HepG2 (cell line): Measurements from ENCODE around the gene MLXIPL. TPM values are rescaled to one million over a fixed set of nuclear protein-coding genes. Genes with fewer than 3 reads are reported as not detected.

Experiments used
- AKAP8 ChIP-seq: sonication (generic); formaldehyde crosslinking; IDR thresholded peaks from 2 replicates; pipeline ENCODE4 v1.5.1; 2020; ENCODE audit warnings: mild to moderate bottlenecking, missing genetic modification reagents
- ATF7-NPFF ChIP-seq: sonication (generic); formaldehyde crosslinking; IDR thresholded peaks from 2 replicates; pipeline ENCODE4 v1.8.1; 2023; ENCODE audit warnings: mild to moderate bottlenecking, low read depth, missing genetic modification reagents, moderate library complexity
- ETV6 ChIP-seq: sonication (generic); formaldehyde crosslinking; conservative IDR thresholded peaks from 2 replicates; pipeline ENCODE4 v1.4.0; 2020; ENCODE audit warnings: missing genetic modification reagents
- GLI4 ChIP-seq: sonication (generic); formaldehyde crosslinking; IDR thresholded peaks from 2 replicates; pipeline ENCODE4 v1.5.1; 2020; ENCODE audit warnings: missing genetic modification reagents, mild to moderate bottlenecking, moderate library complexity, borderline replicate concordance
- HHEX ChIP-seq: IDR thresholded peaks from 2 replicates; pipeline ENCODE4 v1.6.1; 2016; ENCODE audit warnings: control low read depth
- HNF1B ChIP-seq: sonication (generic); formaldehyde crosslinking; IDR thresholded peaks from 2 replicates; pipeline ENCODE4 v1.5.1; 2020; ENCODE audit warnings: mild to moderate bottlenecking, moderate library complexity, missing genetic modification reagents
- HOXA3 ChIP-seq: sonication (generic); formaldehyde crosslinking; IDR thresholded peaks from 2 replicates; pipeline ENCODE4 v1.5.0; 2020; ENCODE audit warnings: missing genetic modification reagents
- IRF9 ChIP-seq: sonication (generic); formaldehyde crosslinking; IDR thresholded peaks from 2 replicates; pipeline ENCODE4 v1.8.0; 2022; ENCODE audit warnings: missing genetic modification reagents, mild to moderate bottlenecking, borderline replicate concordance
- KDM1A ChIP-seq: IDR thresholded peaks from 2 replicates; pipeline ENCODE4 v1.6.1; 2016; ENCODE audit warnings: missing compliant biosample characterization
- MBNL3 ChIP-seq: fragments of 250-450 bp; sonication (Bioruptor Pico); conservative IDR thresholded peaks from 2 replicates; pipeline ENCODE4 v1.8.0; 2022; ENCODE audit warnings: mild to moderate bottlenecking, inconsistent platforms
- MED1 ChIP-seq: sonication (generic); formaldehyde crosslinking; IDR thresholded peaks from 2 replicates; pipeline ENCODE4 v1.4.0; 2020; ENCODE audit warnings: missing genetic modification reagents
- NR2F1 ChIP-seq, 2 experiments: fragments of 450-650 bp in 1 of 2; formaldehyde crosslinking in 1 of 2; IDR thresholded peaks; 2 replicates each; pipeline versions ENCODE4 v1.5.0 to v1.6.1; 2016 to 2020; ENCODE audit warnings: mild to moderate bottlenecking in 1 of 2, missing compliant biosample characterization in 1 of 2, missing genetic modification reagents in 1 of 2, moderate library complexity in 1 of 2
- NR2F6 ChIP-seq, 2 experiments: IDR thresholded peaks; 2 replicates each; pipeline ENCODE4 v1.6.1; 2016; ENCODE audit warnings: antibody characterized with exemption in 1 of 2, mild to moderate bottlenecking in 1 of 2
- RBM39 ChIP-seq: fragments of 200-400 bp; formaldehyde crosslinking; IDR thresholded peaks from one replicate; pipeline ENCODE4 v1.6.1; 2018; ENCODE audit warnings: antibody characterized with exemption, mild to moderate bottlenecking, low read depth, low read length; ENCODE audit not compliant: poor library complexity, severe bottlenecking
- SP4 ChIP-seq: sonication (generic); formaldehyde crosslinking; IDR thresholded peaks from 2 replicates; pipeline ENCODE4 v1.8.1; 2023; ENCODE audit warnings: mild to moderate bottlenecking, missing genetic modification reagents
- TFAP4 ChIP-seq: sonication (generic); IDR thresholded peaks from 2 replicates; pipeline ENCODE4 v1.6.1; 2016; ENCODE audit warnings: low read depth, borderline replicate concordance
- ZBTB14 ChIP-seq: sonication (generic); formaldehyde crosslinking; IDR thresholded peaks from 2 replicates; pipeline ENCODE4 v1.4.0; 2020; ENCODE audit warnings: missing genetic modification reagents
- ZBTB25 ChIP-seq: IDR thresholded peaks from 2 replicates; pipeline ENCODE4 v1.6.1; 2018; ENCODE audit warnings: missing genetic modification reagents
- ZNF292 ChIP-seq: sonication (generic); formaldehyde crosslinking; IDR thresholded peaks from 2 replicates; pipeline ENCODE4 v1.8.1; 2022; ENCODE audit warnings: mild to moderate bottlenecking, low read depth, missing genetic modification reagents, borderline replicate concordance
- ZNF512B ChIP-seq: sonication (generic); formaldehyde crosslinking; IDR thresholded peaks from 2 replicates; pipeline ENCODE4 v1.5.1; 2020; ENCODE audit warnings: missing genetic modification reagents, mild to moderate bottlenecking, borderline replicate concordance
- ZNF746 ChIP-seq: sonication (generic); formaldehyde crosslinking; IDR thresholded peaks from 2 replicates; pipeline ENCODE4 v1.8.0; 2022; ENCODE audit warnings: mild to moderate bottlenecking, missing genetic modification reagents
- polyA plus RNA-seq, 8 experiments: library from polyadenylated mRNA; depleted of rRNA in 3 of 8; stranded (reverse) in 7 of 8; unstranded in 1 of 8; fragments of >200 nt; fragmentation: Illumina TruSeq in 4 of 8; extraction: Trizol in 4 of 8; gene quantifications; 2 replicates each; pipeline versions ENCODE4 v1.2.1 to v1.2.3, GENCODE V29; 2011 to 2016; ENCODE audit warnings: low read depth in 4 of 8, missing spikeins in 1 of 8, mixed read lengths in 1 of 8; ENCODE audit not compliant: insufficient read depth in 1 of 8
- total RNA-seq, 5 experiments: library from RNA; depleted of rRNA; stranded (reverse); fragments of >200 nt; fragmentation: Illumina TruSeq; extraction: Trizol; gene quantifications; 2 replicates each; pipeline ENCODE4 v1.2.3, GENCODE V29; 2016; ENCODE audit warnings: low read depth in 1 of 5

MLXIPL gene
- total and polyA plus RNA-seq, 2 of the 13 experiments (the other 11 are each of a cell fraction or from before 2014, with no cell fraction given) = 51.6 to 60.1 TPM

- TF ChIP-seq HNF1B (CRISPR knock-in tag) (no peak), ATF7-NPFF (CRISPR knock-in tag) (no peak), RBM39 (no peak), AKAP8 (no peak), NR2F1 (CRISPR knock-in tag; IDR thresholded peaks at IDR 0.05) (peak; percentile 5 to 53; a peak in 1 of 4 replicates), SP4 (CRISPR knock-in tag) (peak; percentile 74), ZBTB25 (peak; percentile 87; the same call in 1 of the 2 replicates), ZNF746 (CRISPR knock-in tag) (no peak), KDM1A (CRISPR knock-in tag) (no peak), NR2F6 (IDR thresholded peaks at IDR 0.05) (no peak), NR2F6 (CRISPR knock-in tag; IDR thresholded peaks at IDR 0.05) (peak; percentile 23; the same call in 1 of the 2 replicates), ZBTB14 (CRISPR knock-in tag) (peak; percentile 60), TFAP4 (peak; percentile 3; the same call in 1 of the 2 replicates), ZNF512B (CRISPR knock-in tag) (no peak), HHEX (no peak), ZNF292 (CRISPR knock-in tag) (no peak), HOXA3 (CRISPR knock-in tag) (peak; percentile 74), MED1 (CRISPR knock-in tag) (0 out of 2 replicates have a peak, but pooled peaks have one; percentile 23), GLI4 (CRISPR knock-in tag) (no peak), MBNL3 (no peak), IRF9 (CRISPR knock-in tag) (no peak), ETV6 (no peak; the same call in 1 of the 2 replicates)
These were observed 67.3 kb downstream of the MLXIPL start (continued) for GRCh38 chr7:73557108-73557396.
